Activated T-helper 1 cell treated with anti-CD3 and anti-CD28 coated beads, Interleukin-12 subunit alpha, Interleukin-12 subunit beta, Interleukin-2, Interleukin-4 antibody, amounts not matched to agents 30 ng/mL and 10 ng/mL and 1 ng/mL, durations not matched to agents 14 hours and 24 hours and 36 hours (primary cell): ENCODE results near the gene RAI1. TPM values are rescaled to one million over a fixed set of nuclear protein-coding genes. Genes with fewer than 3 reads are reported as not detected.

Experiments used
- DNase-seq: peaks from one replicate; pipeline ENCODE4 v3.0.0; 2021; ENCODE audit warnings: low spot score
- H3K27ac Mint-ChIP-seq: one replicate; pipeline ENCODE4 v1.8.0; 2021; ENCODE audit warnings: mild to moderate bottlenecking, mixed read lengths
- H3K27me3 Mint-ChIP-seq: one replicate; pipeline ENCODE4 v1.8.0; 2022; ENCODE audit warnings: mild to moderate bottlenecking, moderate library complexity, mixed read lengths; ENCODE audit not compliant: insufficient read depth
- H3K36me3 Mint-ChIP-seq: one replicate; pipeline ENCODE4 v1.8.0; 2021; ENCODE audit warnings: low read depth, mixed read lengths
- H3K4me1 Mint-ChIP-seq: one replicate; pipeline ENCODE4 v1.8.0; 2021; ENCODE audit warnings: low read depth, mixed read lengths
- H3K4me3 Mint-ChIP-seq: one replicate; pipeline ENCODE4 v1.8.0; 2021; ENCODE audit warnings: mild to moderate bottlenecking, moderate library complexity, mixed read lengths
- H3K9me3 Mint-ChIP-seq: one replicate; pipeline ENCODE4 v1.8.0; 2021; ENCODE audit warnings: mixed read lengths
- intact Hi-C: fragments of 100-400 bp; cut with micrococcal nuclease; formaldehyde crosslinking; loops from one replicate; pipeline ENCODE4 v1.15.1; 2024
- total RNA-seq: library from RNA; stranded (reverse); gene quantifications from 2 replicates; pipeline ENCODE4 v1.2.3, GENCODE V29; 2022

The RAI1 gene
- total RNA-seq, 1 donor from 2014 or later: 31.1 TPM

DNA sequence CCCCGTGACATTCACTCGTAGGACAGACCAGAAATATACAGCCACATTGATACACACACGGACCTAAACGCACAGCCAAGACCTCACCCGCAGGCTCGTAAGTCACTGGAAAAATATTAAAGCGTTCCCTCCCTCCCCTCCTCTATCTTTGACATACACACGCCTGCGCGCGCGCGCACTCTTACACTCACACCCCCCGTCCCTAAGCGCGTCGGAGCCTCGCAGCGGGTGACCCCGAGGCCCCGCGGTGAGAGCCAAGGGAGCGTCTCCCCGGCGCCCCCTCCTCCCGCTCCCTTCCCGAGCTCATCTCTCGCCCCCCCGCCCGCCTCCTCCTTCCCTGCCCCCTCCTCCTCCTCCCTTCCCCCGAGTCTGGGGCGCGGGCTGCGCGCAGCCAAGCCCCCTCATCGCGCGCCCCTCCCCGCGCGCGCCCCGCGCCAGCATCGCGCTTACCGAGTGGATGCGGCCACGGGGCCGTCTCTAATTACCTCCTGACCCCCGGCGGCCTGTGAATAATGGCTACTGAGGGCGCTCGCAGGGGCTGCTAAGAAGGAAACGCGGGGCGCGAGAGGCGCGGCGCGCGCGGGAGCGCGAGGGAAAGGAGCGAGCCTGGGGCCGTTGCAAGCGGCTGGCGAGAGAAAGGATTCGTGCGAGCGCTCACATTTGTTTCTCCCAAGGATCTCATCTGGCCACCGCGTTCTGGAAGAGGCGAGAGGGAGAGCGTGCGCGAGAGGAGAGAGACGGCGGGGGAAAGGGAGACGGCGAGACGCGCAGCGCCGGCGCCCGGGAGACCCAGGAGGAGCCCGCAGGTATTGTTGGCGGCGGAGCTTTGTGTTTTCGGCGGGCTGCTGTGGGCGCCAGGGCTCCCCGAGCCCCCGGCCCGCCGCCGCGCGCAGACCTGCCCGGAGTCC is 42.4 kb downstream of the RAI1 start:
- Mint-ChIP-seq H3K4me1 (peaks cover 26% of the 10 kb centered on the region), H3K4me3 (peak overlapping the region; percentile 81), H3K9me3 (no peaks in the 10 kb centered on the region), H3K36me3 (peaks cover 7% of the 10 kb centered on the region), H3K27ac (peak overlapping the region; percentile 2), H3K27me3 (peaks cover 38% of the 10 kb centered on the region)
- no peak for DNase-seq
- intact Hi-C loops: loop anchor here (2.0 to 5.0 kb wide), 2 partner anchors 41 to 69 kb away; partner anchors contain the start of gene RAI1

DNA sequence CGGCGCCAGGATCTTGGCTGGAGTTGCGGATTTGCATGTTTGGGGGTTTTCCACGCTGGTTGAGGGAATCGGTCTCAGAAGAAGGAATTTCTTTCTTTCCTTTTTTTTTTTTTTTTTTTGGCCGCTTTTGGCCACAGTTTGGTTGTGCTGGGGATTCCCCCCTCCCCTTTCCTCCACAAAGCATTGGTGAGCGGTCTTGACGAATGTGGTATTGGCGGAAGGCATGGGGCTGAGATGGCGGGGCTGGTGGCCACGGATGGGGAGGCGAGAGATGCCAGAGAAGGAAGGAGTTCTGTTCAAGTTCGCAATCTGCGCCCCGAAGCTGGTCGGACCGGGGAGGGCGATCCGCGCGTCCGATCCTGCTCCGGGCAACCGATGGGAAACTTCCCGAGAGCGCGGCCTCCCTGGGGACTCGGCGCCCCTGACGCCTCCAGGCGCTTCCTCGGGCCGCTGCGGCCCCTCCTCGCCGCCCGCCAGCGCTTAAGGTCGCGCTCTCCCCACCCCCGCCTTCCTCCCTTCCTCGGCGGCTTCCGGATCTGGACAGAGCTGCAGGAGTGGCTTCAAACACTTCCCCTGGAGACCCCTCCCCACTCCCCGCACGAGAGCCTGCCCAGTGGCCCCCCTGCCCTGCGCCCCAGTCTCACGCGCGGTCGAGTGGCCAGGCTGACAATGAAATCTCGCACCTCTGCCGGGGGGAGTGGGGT is 43.2 kb downstream of the RAI1 start:
- Mint-ChIP-seq H3K27ac (no peak overlapping the region), H3K9me3 (no peaks in the 10 kb centered on the region), H3K36me3 (peaks cover 7% of the 10 kb centered on the region), H3K4me3 (peak overlapping the region; percentile 76), H3K27me3 (peaks cover 33% of the 10 kb centered on the region), H3K4me1 (peaks cover 26% of the 10 kb centered on the region)
- DNase-seq: no peak
- intact Hi-C loops: loop anchor here (5.0 kb wide), 1 partner anchor 42 kb away; the partner anchor contains the start of gene RAI1

DNA sequence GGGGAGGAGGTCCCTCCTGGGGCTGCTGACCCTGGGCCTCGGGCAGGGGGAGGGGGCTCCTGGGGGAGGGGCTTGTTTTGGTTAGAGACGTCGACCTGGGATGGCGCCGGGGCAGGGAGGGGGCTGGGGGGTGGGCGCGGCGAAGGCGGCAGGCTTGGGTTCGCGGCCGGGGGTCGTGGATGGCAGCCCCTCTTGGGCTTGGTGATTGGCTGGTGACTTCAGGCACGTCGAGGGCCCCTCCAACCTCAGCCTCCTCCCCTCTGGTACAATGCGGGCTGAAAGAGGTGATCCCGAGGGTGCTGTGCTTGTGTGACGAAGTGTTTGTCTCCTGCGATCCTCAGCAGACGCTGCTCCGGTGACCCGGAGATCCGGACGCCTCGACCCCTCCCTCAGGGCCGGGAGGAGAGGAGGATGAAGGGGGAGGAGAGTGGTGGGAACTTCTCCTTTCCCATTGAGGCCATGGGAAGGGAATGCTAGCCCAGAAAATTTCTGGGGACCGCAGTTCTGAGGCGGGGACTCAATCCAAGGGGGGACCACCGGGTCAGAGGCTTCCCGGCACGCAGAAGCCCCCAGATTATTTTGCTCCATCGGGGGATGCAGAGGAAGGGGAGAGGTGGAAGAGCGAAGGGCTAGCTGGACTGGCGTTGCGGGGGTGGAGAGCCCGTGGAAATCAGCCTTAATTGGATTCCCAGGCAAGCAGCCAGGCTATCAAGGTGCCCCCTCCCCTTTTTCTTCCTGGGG is 43.9 kb downstream of the RAI1 start:
- intact Hi-C loops: no loop called here
- no peak for DNase-seq
- peaks cover 26% of the 10 kb centered on the region for H3K4me1 Mint-ChIP-seq
- peaks cover 7% of the 10 kb centered on the region for H3K36me3 Mint-ChIP-seq
- H3K27ac Mint-ChIP-seq: no peak overlapping the region
- H3K27me3 Mint-ChIP-seq: peaks cover 33% of the 10 kb centered on the region
- no peak overlapping the region for H3K4me3 Mint-ChIP-seq
- H3K9me3 Mint-ChIP-seq: no peaks in the 10 kb centered on the region

DNA sequence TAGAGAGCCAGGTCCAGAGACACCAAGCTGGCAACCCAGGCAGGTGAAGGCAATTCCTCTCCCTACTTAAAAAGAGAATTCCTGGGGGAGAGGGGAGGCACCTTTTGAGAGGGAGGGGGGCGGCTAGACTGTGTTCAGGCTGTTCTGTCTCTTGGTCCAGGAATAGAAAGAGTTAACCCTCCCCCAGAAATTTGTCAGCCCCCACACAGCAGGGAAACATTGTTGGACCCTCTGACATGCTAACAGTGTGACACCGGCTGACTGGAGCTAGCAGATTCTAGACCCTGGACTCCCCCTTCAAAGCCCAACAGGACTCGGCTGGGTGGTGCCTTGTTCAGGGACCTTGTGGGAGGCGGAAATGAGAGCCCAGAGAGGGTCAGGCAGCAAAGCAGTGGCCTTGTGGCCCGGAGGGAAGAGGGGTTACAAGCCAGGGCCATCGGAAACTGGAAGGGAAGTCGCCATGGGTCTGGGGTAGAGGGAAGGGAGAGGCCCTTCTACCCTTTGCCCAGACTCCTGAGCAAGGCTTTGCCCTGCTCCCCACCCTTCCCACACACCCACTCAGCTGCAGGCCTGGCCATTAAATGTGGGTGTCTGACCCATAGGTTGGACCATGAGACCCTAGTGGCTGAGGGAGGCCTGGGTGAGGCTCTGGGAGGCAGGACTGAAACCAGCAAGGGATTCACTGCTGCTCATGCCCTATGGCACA is 44.6 kb downstream of the RAI1 start:
- no peak for DNase-seq
- intact Hi-C loops: no loop called here
- peaks cover 26% of the 10 kb centered on the region for H3K4me1 Mint-ChIP-seq
- no peak overlapping the region for H3K27ac Mint-ChIP-seq
- no peaks in the 10 kb centered on the region for H3K9me3 Mint-ChIP-seq
- H3K36me3 Mint-ChIP-seq: peaks cover 7% of the 10 kb centered on the region
- H3K4me3 Mint-ChIP-seq: no peak overlapping the region
- peaks cover 33% of the 10 kb centered on the region for H3K27me3 Mint-ChIP-seq

DNA sequence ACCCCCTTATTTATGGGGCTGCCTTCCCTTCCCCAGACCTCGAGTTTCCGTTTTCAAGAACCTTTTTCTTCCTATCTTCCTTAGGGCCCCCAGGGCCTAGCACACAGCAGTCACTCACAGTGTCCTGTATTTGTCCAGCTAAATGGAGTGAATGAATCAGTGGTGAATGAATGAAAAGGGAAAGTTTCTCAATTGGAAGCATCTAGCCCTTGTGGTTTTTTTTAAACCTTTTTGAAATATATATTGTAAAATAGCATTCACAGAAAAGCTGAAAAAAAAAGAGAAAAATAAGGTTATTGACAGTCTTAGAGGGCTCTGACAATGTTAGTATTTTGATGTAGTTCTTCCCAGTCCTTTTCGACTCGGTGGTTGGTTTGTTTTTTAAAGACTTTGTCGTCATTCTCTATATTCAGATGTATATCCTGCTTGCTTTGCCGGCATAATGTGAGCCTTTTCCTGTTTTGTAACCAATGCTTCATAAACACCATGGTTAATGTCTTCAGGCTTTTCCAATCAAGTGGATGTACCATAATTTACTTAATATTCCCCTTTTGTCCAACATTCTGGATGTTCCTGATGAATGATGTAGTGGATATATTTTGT is 45.3 kb downstream of the RAI1 start:
- DNase-seq: no peak
- H3K27ac Mint-ChIP-seq: no peak overlapping the region
- intact Hi-C loops: no loop called here
- H3K9me3 Mint-ChIP-seq: no peaks in the 10 kb centered on the region
- peaks cover 26% of the 10 kb centered on the region for H3K4me1 Mint-ChIP-seq
- H3K36me3 Mint-ChIP-seq: peaks cover 5% of the 10 kb centered on the region
- H3K27me3 Mint-ChIP-seq: peaks cover 27% of the 10 kb centered on the region
- H3K4me3 Mint-ChIP-seq: no peak overlapping the region

DNA sequence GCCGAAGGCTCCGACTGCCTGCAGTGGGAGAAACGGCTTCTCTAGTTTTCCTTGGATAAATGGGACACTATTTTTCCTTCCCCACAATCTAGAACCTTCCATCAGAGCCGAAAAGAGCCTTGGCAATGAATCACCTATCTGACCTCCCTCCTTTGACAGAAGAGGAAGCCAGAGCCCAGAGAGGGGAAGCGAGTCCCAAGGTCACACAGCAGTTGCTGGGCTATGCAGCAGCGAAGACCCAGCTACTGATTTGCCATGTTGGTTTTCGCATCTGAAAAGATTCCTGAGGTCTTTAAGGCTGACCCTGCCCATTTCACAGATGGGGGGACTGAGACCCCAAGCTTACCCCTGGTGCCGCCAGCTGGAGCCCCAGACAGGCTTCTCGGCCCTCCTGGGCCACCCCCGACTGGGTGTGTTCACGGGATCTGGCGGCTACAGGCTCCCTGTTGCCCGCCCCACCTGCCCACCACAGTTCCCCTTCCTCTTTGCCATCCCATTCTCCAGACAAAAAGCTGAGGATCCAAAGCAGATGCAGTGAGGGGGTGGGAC is 45.9 kb downstream of the RAI1 start:
- no peaks in the 10 kb centered on the region for H3K9me3 Mint-ChIP-seq
- no peak overlapping the region for H3K27ac Mint-ChIP-seq
- intact Hi-C loops: no loop called here
- peaks cover 22% of the 10 kb centered on the region for H3K27me3 Mint-ChIP-seq
- no peak for DNase-seq
- H3K4me3 Mint-ChIP-seq: no peak overlapping the region
- H3K4me1 Mint-ChIP-seq: peaks cover 26% of the 10 kb centered on the region
- peaks cover 2% of the 10 kb centered on the region for H3K36me3 Mint-ChIP-seq

DNA sequence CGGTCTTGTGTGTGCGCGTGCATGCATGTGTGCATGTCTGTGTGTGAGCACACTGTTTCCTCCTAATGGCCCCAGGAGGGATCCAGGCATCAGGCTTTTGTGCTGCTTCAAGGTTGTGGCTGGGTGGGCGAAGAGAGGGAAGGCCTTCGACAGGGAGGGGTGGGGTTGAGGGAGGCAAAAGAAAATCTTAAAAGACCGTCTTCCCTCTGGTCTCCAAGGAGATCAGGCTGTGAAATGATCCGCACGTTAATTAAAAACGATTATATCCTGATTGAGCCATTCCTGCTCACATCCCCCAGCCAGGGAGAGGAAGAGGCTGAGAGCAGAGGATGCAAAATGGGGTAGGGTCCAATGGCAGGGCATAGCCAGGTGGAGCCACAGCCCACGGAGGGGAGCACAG is 46.9 kb downstream of the RAI1 start:
- H3K4me3 Mint-ChIP-seq: no peak overlapping the region
- DNase-seq: no peak
- peaks cover 2% of the 10 kb centered on the region for H3K36me3 Mint-ChIP-seq
- intact Hi-C loops: no loop called here
- H3K27me3 Mint-ChIP-seq: peaks cover 16% of the 10 kb centered on the region
- no peak overlapping the region for H3K27ac Mint-ChIP-seq
- no peaks in the 10 kb centered on the region for H3K9me3 Mint-ChIP-seq
- peaks cover 18% of the 10 kb centered on the region for H3K4me1 Mint-ChIP-seq

DNA sequence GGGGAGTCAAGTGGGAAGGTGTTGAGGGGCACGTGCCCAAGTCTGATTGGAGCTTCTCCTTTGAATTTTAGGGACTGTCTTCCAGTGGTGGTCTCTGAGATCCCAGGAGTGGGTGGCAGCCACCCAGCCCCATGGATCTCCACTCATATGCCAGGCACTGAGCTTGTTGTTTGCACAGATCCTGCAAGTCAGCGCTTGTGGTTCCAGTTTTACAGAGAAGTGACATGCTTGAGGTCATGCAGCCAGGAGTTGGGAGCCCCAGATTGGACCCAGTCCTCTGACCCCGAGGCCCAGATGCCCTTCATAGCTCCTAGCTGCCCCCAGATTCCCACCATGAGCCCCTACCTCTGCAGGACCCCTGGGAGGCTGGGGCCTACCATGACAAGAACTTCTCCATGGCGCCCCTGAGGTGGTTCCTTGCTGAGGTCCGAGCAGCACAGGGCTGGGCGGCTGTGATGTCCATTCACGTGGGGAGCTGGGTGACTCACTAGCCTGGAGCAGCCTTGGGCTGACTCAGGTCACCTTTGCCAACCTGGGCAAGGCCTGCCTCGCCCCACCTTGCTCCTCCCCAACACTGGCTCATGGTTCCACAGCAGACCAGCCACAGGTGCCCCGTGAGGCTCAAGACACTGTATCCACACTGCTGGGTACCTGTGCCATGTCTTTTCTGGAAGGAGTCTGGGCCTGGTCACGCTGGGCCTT is 47.4 kb downstream of the RAI1 start:
- peaks cover 16% of the 10 kb centered on the region for H3K4me1 Mint-ChIP-seq
- no peaks in the 10 kb centered on the region for H3K9me3 Mint-ChIP-seq

DNA sequence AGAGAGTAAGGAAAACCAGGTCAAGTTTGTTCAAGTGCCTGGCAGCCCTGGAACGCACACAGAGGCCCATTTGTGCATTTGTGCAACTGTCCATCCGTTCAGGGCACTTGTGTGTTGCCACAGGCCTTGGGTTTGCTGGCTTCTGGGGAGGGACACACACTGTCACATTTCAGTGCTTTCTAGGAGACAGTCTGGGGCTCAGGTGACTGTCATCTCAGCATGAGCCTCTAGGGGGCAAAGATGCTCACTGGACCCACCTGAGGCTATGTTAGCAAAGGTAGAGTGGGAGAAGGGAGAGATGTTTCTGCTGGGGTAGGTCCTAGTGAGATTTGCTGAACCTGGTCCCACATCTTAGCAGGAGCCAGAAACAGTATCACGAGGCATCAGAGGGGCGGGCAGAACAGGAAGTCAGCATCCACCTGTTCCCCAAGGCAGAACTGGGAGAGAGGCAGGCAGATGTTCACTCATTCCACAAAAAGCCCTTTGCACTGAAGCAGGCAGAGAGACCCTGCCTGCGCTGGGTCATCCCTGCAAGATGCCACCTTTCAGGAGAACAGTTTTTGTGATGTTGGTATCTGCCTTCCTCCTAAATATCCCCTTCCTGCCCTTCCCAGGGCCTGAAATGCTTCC is 48.5 kb downstream of the RAI1 start:
- intact Hi-C loops: loop anchor here (1.0 kb wide), 3 partner anchors 23 to 190 kb away; no protein-coding TSS in a partner anchor
- peak; percentile 41 for DNase-seq
- Mint-ChIP-seq H3K4me1 (peaks cover 16% of the 10 kb centered on the region), H3K4me3 (no peak overlapping the region), H3K9me3 (no peaks in the 10 kb centered on the region), H3K36me3 (peaks cover 2% of the 10 kb centered on the region), H3K27ac (no peak overlapping the region), H3K27me3 (peaks cover 5% of the 10 kb centered on the region)

More for the DNA sequence above, 47.4 kb downstream of the RAI1 start:
- intact Hi-C loops: loop anchor here (1.0 kb wide), 3 partner anchors 24 to 191 kb away; no protein-coding TSS in a partner anchor
- DNase-seq: no peak
- H3K27me3 Mint-ChIP-seq: peaks cover 12% of the 10 kb centered on the region
- H3K27ac Mint-ChIP-seq: no peak overlapping the region
- H3K36me3 Mint-ChIP-seq: peaks cover 2% of the 10 kb centered on the region
- no peak overlapping the region for H3K4me3 Mint-ChIP-seq

DNA sequence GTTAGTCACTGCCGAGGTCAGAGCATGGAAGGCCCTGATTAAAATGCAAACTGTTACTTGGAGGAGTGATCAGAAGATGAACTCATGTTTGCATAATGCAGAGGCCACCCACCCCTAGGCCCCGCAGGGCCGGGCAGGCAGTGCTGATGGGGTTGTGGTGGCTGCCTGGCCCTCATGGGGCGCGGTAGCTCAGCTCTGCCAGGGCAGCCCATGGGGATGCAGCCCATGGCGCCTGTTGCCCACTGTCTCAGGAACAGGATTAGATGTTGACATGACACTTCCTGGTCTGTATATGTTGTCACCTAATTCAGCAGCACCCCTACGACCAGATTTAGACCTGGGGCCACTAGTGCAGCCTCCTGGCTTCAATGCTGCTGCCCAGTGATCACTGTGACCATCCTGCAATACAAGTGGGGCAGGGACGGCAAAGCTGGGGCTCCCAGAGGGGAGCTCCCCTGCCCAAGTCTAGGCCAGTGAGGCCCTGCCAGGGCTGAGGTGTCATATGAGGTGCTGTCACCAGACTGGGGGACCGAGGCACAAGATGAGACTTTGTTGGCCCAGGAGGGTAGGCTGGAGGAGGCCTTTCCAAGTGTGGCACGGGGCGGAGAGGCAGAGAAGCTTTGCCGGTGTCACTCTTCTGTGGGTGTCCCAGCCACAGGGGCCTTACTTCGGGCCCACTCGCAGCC is 49.1 kb downstream of the RAI1 start:
- intact Hi-C loops: no loop called here
- Mint-ChIP-seq H3K27ac (no peak overlapping the region), H3K36me3 (peaks cover 2% of the 10 kb centered on the region), H3K4me1 (peaks cover 19% of the 10 kb centered on the region), H3K9me3 (no peaks in the 10 kb centered on the region), H3K27me3 (peaks cover 5% of the 10 kb centered on the region), H3K4me3 (no peak overlapping the region)
- DNase-seq: no peak
